ENCODE results near the gene ZCCHC24. TPM values are rescaled to one million over a fixed set of nuclear protein-coding genes. Genes with fewer than 3 reads are reported as not detected.
A peak's percentile ranks its signal among the peaks of the same experiment; 100 is the strongest.

Gene ZCCHC24
- total and polyA plus RNA-seq, 11 donors = 18.7 to 122 (median 49.6) TPM

DNA sequence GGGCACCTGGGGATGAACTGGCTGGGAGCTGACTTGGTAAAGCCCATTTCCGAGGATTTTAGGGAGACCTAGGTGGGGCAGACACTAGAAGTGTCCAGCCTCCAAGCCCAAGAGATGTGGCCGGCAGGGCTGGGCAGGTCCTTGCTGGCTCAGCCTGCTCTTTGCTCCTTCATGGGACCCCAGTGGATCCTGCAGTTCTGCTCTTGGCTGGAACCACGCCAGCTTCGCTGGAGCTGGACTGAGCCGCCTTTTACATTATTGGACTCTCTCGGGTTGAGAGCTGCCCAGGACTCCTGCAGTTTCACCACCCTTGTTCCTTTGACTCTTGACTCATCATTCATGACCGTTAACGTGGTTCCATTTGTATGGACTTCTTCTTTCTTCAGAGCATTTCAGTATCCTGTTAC, 92.4 kb downstream of the ZCCHC24 start:
- intact Hi-C loops (cut with DNase I) = no loop called here
- peak in 1 of 5 donors; percentile 32 for DNase-seq
- H3K4me3 ChIP-seq = no peak overlapping the region
- peaks cover 0 to 64% (median 14%) of the 10 kb centered on the region in 12 donors for H3K4me1 ChIP-seq
- no peak for TF ChIP-seq POLR2A (IDR thresholded peaks at IDR 0.05)
- TF ChIP-seq, protein P1, sequence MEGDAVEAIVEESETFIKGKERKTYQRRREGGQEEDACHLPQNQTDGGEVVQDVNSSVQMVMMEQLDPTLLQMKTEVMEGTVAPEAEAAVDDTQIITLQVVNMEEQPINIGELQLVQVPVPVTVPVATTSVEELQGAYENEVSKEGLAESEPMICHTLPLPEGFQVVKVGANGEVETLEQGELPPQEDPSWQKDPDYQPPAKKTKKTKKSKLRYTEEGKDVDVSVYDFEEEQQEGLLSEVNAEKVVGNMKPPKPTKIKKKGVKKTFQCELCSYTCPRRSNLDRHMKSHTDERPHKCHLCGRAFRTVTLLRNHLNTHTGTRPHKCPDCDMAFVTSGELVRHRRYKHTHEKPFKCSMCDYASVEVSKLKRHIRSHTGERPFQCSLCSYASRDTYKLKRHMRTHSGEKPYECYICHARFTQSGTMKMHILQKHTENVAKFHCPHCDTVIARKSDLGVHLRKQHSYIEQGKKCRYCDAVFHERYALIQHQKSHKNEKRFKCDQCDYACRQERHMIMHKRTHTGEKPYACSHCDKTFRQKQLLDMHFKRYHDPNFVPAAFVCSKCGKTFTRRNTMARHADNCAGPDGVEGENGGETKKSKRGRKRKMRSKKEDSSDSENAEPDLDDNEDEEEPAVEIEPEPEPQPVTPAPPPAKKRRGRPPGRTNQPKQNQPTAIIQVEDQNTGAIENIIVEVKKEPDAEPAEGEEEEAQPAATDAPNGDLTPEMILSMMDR (IDR thresholded peaks at IDR 0.05) = no peak
- H3K27ac ChIP-seq = no peak overlapping the region
- H3K27me3 ChIP-seq = no peaks in the 10 kb centered on the region
- no peaks in the 10 kb centered on the region for H3K9me3 ChIP-seq
- peaks cover 2 to 75% (median 70%) of the 10 kb centered on the region in 9 donors for H3K36me3 ChIP-seq
- ATAC-seq = no peak
- WGBS, 4 donors = 83 to 86% (median 84%) methylated on average over 7 to 8 of the region's 8 CpGs

DNA sequence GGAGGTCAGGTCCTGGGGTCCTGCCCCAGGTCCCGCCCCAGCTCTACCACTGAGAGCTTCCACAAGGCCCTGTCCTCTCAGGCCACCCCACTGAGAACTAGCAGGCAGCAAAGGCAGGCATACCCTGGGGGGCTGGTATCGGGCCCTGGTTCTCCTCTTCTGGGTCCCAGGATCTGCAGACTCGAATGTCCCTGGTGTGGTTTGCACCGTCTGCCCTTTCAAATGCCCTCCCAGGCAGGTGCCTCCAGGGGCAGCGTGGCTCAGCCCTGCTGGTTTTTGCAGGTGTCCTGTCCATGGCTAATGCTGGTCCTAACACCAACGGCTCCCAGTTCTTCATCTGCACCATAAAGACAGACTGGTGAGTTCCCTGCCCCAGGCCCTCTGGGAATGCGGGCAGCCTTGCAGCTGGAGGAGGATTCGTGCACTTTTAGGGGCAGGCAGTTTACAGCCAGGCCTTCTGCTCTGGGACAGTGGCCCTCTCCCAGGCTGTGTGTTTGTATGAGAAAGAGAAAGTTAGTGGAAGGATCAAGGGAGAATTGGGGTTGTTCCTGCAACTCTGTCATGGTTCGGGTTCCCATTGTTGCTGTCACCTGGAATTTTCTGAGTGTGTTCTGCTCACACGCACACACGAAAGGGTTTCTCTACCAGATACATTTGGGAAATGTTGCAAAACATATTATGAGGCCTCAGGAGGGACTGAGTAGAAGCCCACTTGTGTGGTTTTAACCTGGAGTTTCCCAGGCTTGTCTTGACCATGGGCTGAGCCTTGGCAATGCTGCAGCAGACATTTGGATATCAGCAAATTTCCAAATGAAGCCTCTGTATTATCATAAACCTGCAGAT, 93.2 kb downstream of the ZCCHC24 start:
- H3K36me3 ChIP-seq = peaks cover 2 to 75% (median 70%) of the 10 kb centered on the region in 9 donors
- DNase-seq (peak in 1 of 5 donors; percentile 24), ATAC-seq (no peak)
- TF ChIP-seq, protein P1 (IDR thresholded peaks at IDR 0.05) = no peak
- TF ChIP-seq POLR2A (IDR thresholded peaks at IDR 0.05) = no peak
- H3K9me3 ChIP-seq = no peaks in the 10 kb centered on the region
- intact Hi-C loops (cut with DNase I) = no loop called here
- H3K27me3 ChIP-seq = no peaks in the 10 kb centered on the region
- peaks cover 0 to 69% (median 17%) of the 10 kb centered on the region in 12 donors for H3K4me1 ChIP-seq
- H3K27ac ChIP-seq = no peak overlapping the region
- 92 to 98% (median 93%) methylated on average over 10 to 11 of the region's 11 CpGs for WGBS, 4 donors
- H3K4me3 ChIP-seq = no peak overlapping the region

DNA sequence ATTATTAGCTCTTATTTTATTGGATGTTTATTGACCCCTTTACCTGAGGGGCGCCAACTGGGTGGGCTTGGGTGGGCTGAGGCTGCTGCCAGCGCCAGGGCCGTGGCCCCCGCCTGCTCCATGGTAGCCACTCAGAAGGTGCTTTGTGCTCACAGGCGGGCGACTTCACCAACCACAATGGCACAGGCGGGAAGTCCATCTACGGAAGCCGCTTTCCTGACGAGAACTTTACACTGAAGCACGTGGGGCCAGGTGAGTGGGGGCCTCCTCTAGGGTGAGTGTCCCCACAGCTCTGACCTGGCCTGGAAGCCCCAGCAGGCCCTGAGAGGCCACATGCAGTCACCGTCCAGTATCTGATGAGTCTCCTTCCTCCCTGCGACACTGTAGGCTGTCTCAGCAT, 94.1 kb downstream of the ZCCHC24 start:
- ATAC-seq (no peak), DNase-seq (peak in 1 of 5 donors; percentile 18)
- no peak overlapping the region for H3K4me3 ChIP-seq
- intact Hi-C loops (cut with DNase I) = no loop called here
- no peaks in the 10 kb centered on the region for H3K27me3 ChIP-seq
- peaks cover 0 to 74% (median 68%) of the 10 kb centered on the region in 9 donors for H3K36me3 ChIP-seq
- H3K4me1 ChIP-seq = peaks cover 0 to 76% (median 23%) of the 10 kb centered on the region in 12 donors
- no peaks in the 10 kb centered on the region for H3K9me3 ChIP-seq
- TF ChIP-seq POLR2A (IDR thresholded peaks at IDR 0.05) = no peak
- TF ChIP-seq, protein P1 (IDR thresholded peaks at IDR 0.05) = no peak
- WGBS, 4 donors = 90 to 97% (median 92%) methylated on average over 13 of the region's 13 CpGs
- no peak overlapping the region for H3K27ac ChIP-seq

DNA sequence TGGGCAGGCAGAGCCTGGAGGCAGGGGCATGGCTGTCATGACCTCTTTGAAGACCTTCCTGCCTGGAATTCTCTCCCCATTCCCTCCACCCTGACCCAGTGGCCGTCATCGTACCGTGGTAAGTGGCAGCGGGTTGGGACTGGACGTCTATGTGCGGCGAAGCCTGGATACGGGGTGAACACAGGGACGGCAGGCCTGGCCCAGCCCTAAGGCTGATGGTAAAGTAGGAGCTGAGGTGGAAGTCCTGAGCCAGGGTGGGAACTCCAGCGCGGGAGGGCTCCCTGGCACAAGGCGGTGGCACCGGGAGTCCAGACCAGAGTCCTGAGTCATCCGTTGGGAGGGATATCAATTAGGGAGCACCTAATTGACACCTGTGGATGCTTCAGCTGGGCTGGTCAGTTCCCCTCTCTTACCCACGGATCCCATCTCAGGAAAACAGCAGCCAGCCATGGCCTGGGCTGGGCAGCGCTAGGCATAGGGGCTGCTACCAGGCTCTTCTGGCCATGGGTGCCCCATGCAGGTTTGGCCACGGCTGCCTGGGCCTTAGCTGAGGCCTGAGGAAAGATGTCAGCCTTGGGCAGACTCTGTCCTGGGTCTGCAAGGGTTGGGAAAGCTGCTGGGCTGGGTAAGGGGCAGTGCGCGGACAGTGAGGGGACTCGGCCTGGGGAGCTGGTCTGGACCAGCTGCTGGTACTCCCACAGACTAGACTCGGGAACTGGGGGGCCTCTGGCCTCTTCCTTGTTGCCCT, 94.8 kb downstream of the ZCCHC24 start:
- DNase-seq (no peak), ATAC-seq (no peak)
- intact Hi-C loops (cut with DNase I) = no loop called here
- TF ChIP-seq, protein P1 (IDR thresholded peaks at IDR 0.05) = no peak
- no peak for TF ChIP-seq POLR2A (IDR thresholded peaks at IDR 0.05)
- 89 to 92% (median 90%) methylated on average over 13 to 21 of the region's 21 CpGs for WGBS, 4 donors
- Histone ChIP-seq H3K4me3 (no peak overlapping the region), H3K9me3 (no peaks in the 10 kb centered on the region), H3K27ac (no peak overlapping the region), H3K4me1 (peaks cover 0 to 74% (median 23%) of the 10 kb centered on the region in 12 donors), H3K36me3 (peaks cover 0 to 69% (median 63%) of the 10 kb centered on the region in 9 donors), H3K27me3 (no peaks in the 10 kb centered on the region)
